ENCODE results near the gene FARSB.

Gene FARSB

GRCh38 chr2:222613715-222614331 lies 42.1 kb downstream of the FARSB start:
- Histone ChIP-seq H3K36me3 (ENCODE audit: control insufficient read depth in 2 of 2, insufficient read depth in 1 of 2, low read length in 2 of 2) (peaks cover 37 to 68% of the 10 kb centered on the region in 2 experiments), H3K4me3 (ENCODE audit: low read depth, low read length) (no peak overlapping the region), H3K4me1 (ENCODE audit: control insufficient read depth, insufficient read depth, low read length) (no peaks in the 10 kb centered on the region), H3K9me3 (ENCODE audit: control insufficient read depth, insufficient read depth, low read depth, low read length) (no peaks in the 10 kb centered on the region), H3K27ac (ENCODE audit: extremely low read depth, low read depth, low read length) (no peak overlapping the region)
- no peak for TF ChIP-seq ZNF280C (tag by site-specific recombination; IDR thresholded peaks at IDR 0.05)
- no peak for TF ChIP-seq ZBTB49 (tag by site-specific recombination; IDR thresholded peaks at IDR 0.05; ENCODE audit: low read depth)
- peak; percentile 71 for TF ChIP-seq ZNF654 (tag by site-specific recombination; IDR thresholded peaks at IDR 0.05; ENCODE audit: low read depth)
- no peak for TF ChIP-seq ZNF398 (tag by site-specific recombination; IDR thresholded peaks at IDR 0.05)
- TF ChIP-seq CTCF (tag by site-specific recombination; IDR thresholded peaks at IDR 0.05), result 0 out of 2 replicates have a peak, but pooled peaks have one; percentile 26
- no peak for TF ChIP-seq REPIN1 (tag by site-specific recombination; IDR thresholded peaks at IDR 0.05; ENCODE audit: low read depth)
- TF ChIP-seq ZNF513 (tag by site-specific recombination; IDR thresholded peaks at IDR 0.05), result no peak
- TF ChIP-seq ZSCAN5A (tag by site-specific recombination; IDR thresholded peaks at IDR 0.05), result no peak
- POLR2A ChIA-PET, result no interaction called here
- CTCF ChIA-PET, result interaction anchor here (0.5 to 3.0 kb wide), 11 partner anchors 10 to 607 kb away, joined by 3 to 18 read pairs (median 5); no protein-coding TSS in a partner anchor

GRCh38 chr2:222611684-222612083 lies 44.2 kb downstream of the FARSB start:
- Histone ChIP-seq H3K4me3 (ENCODE audit: low read depth, low read length) (no peak overlapping the region), H3K9me3 (ENCODE audit: control insufficient read depth, insufficient read depth, low read depth, low read length) (no peaks in the 10 kb centered on the region), H3K36me3 (ENCODE audit: control insufficient read depth in 2 of 2, insufficient read depth in 1 of 2, low read length in 2 of 2) (peaks cover 15 to 70% of the 10 kb centered on the region in 2 experiments), H3K27ac (ENCODE audit: extremely low read depth, low read depth, low read length) (no peak overlapping the region), H3K4me1 (ENCODE audit: control insufficient read depth, insufficient read depth, low read length) (no peaks in the 10 kb centered on the region)
- ChIA-PET POLR2A (interaction anchor here (0.6 kb wide), 1 partner anchor 581 kb away, joined by 4 read pairs; no protein-coding TSS in a partner anchor), CTCF (interaction anchor here (0.6 to 2.0 kb wide), 7 partner anchors 8 to 294 kb away, joined by 3 to 5 read pairs (median 5); no protein-coding TSS in a partner anchor)
- no peak for TF ChIP-seq CTCF (tag by site-specific recombination; IDR thresholded peaks at IDR 0.05)
- no peak for TF ChIP-seq ZNF121 (tag by site-specific recombination; IDR thresholded peaks at IDR 0.05)
- no peak for TF ChIP-seq ZBTB7A (tag by site-specific recombination; IDR thresholded peaks at IDR 0.05; ENCODE audit: low read depth)
- no peak for TF ChIP-seq ZNF292 (tag by site-specific recombination; IDR thresholded peaks at IDR 0.05; ENCODE audit: borderline replicate concordance, low read depth)
- no peak for TF ChIP-seq ZBTB26 (tag by site-specific recombination; optimal IDR thresholded peaks at IDR 0.05)
- no peak for TF ChIP-seq ZNF747 (tag by site-specific recombination; IDR thresholded peaks at IDR 0.05)
- TF ChIP-seq GLIS1 (tag by site-specific recombination; IDR thresholded peaks at IDR 0.05), result no peak

All from HEK293 (cell line).